ENCODE data around the gene MFSD1. TPM values are rescaled to one million over a fixed set of nuclear protein-coding genes. Genes with fewer than 3 reads are reported as not detected.

MFSD1 gene
- polyA plus RNA-seq, 1 experiment, result 89.9 TPM

- ChIA-PET CTCF (interaction anchor here (0.8 to 0.9 kb wide), 2 partner anchors 419 to 428 kb away, joined by 3 read pairs; no protein-coding TSS in a partner anchor), POLR2A (no interaction called here)
- no peak for DNase-seq (ENCODE audit: low read depth, low spot score)
- no peaks in the 10 kb centered on the region for H3K27me3 ChIP-seq (ENCODE audit: control insufficient read depth, insufficient read depth, low read length)
- no peak for TF ChIP-seq CTCF (IDR thresholded peaks at IDR 0.05; ENCODE audit: low read depth, low read length)
- no peak overlapping the region for H3K27ac ChIP-seq (ENCODE audit: low read depth, low read length)
- no peaks in the 10 kb centered on the region for H3K9me3 ChIP-seq (ENCODE audit: control insufficient read depth, insufficient read depth, low read length)
- H3K4me3 ChIP-seq (ENCODE audit: low read depth, low read length), result no peak overlapping the region
Measured at GRCh38 chr3:158831861-158832260, 30.0 kb downstream of the MFSD1 start.

- ChIA-PET CTCF (interaction anchor here (0.6 to 1.4 kb wide), 2 partner anchors 10 to 425 kb away, joined by 3 to 6 read pairs; no protein-coding TSS in a partner anchor), POLR2A (no interaction called here)
- H3K4me3 ChIP-seq (ENCODE audit: low read depth, low read length), result no peak overlapping the region
- H3K27ac ChIP-seq (ENCODE audit: low read depth, low read length), result no peak overlapping the region
- no peaks in the 10 kb centered on the region for H3K9me3 ChIP-seq (ENCODE audit: control insufficient read depth, insufficient read depth, low read length)
- no peak for TF ChIP-seq CTCF (IDR thresholded peaks at IDR 0.05; ENCODE audit: low read depth, low read length)
- no peaks in the 10 kb centered on the region for H3K27me3 ChIP-seq (ENCODE audit: control insufficient read depth, insufficient read depth, low read length)
- no peak for DNase-seq (ENCODE audit: low read depth, low spot score)
Measured at GRCh38 chr3:158835631-158836030, 33.8 kb downstream of the MFSD1 start.

- Histone ChIP-seq H3K27ac (ENCODE audit: low read depth, low read length) (no peak overlapping the region), H3K4me3 (ENCODE audit: low read depth, low read length) (no peak overlapping the region), H3K9me3 (ENCODE audit: control insufficient read depth, insufficient read depth, low read length) (no peaks in the 10 kb centered on the region), H3K27me3 (ENCODE audit: control insufficient read depth, insufficient read depth, low read length) (no peaks in the 10 kb centered on the region)
- DNase-seq (ENCODE audit: low read depth, low spot score), result no peak
- POLR2A ChIA-PET, result interaction anchor here (0.6 kb wide), 1 partner anchor 10 kb away, joined by 3 read pairs; no protein-coding TSS in a partner anchor
- TF ChIP-seq CTCF (IDR thresholded peaks at IDR 0.05; ENCODE audit: low read depth, low read length), result no peak
- CTCF ChIA-PET, result interaction anchor here (1.4 kb wide), 1 partner anchor 10 kb away, joined by 6 read pairs; no protein-coding TSS in a partner anchor
Measured at GRCh38 chr3:158836312-158836711, 34.5 kb downstream of the MFSD1 start.

GRCh38 chr3:158837240-158837639 lies 35.4 kb downstream of the MFSD1 start:
- Histone ChIP-seq H3K27me3 (ENCODE audit: control insufficient read depth, insufficient read depth, low read length) (no peaks in the 10 kb centered on the region), H3K27ac (ENCODE audit: low read depth, low read length) (no peak overlapping the region), H3K4me3 (ENCODE audit: low read depth, low read length) (no peak overlapping the region), H3K9me3 (ENCODE audit: control insufficient read depth, insufficient read depth, low read length) (no peaks in the 10 kb centered on the region)
- no peak for DNase-seq (ENCODE audit: low read depth, low spot score)
- CTCF ChIA-PET, result interaction anchor here (1.3 kb wide), 1 partner anchor 9 kb away, joined by 4 read pairs; no protein-coding TSS in a partner anchor
- POLR2A ChIA-PET, result no interaction called here
- no peak for TF ChIP-seq CTCF (IDR thresholded peaks at IDR 0.05; ENCODE audit: low read depth, low read length)

GRCh38 chr3:158839966-158840365 lies 38.1 kb downstream of the MFSD1 start:
- H3K9me3 ChIP-seq (ENCODE audit: control insufficient read depth, insufficient read depth, low read length), result no peaks in the 10 kb centered on the region
- no peak overlapping the region for H3K27ac ChIP-seq (ENCODE audit: low read depth, low read length)
- no peak for TF ChIP-seq CTCF (IDR thresholded peaks at IDR 0.05; ENCODE audit: low read depth, low read length)
- ChIA-PET POLR2A (no interaction called here), CTCF (interaction anchor here (0.6 to 11.6 kb wide), 2 partner anchors 281 to 419 kb away, joined by 3 to 153 read pairs; no protein-coding TSS in a partner anchor)
- no peaks in the 10 kb centered on the region for H3K27me3 ChIP-seq (ENCODE audit: control insufficient read depth, insufficient read depth, low read length)
- no peak for DNase-seq (ENCODE audit: low read depth, low spot score)
- H3K4me3 ChIP-seq (ENCODE audit: low read depth, low read length), result no peak overlapping the region

All from AG04450 (cell line).